ENCODE data around the gene GRHL3.

GRHL3 gene

GRCh38 chr1:24293392-24294227 is 25.5 kb upstream of the GRHL3 start:
- no peak for DNase-seq (ENCODE audit: low read depth)

- no peak for DNase-seq (ENCODE audit: low read depth)
Observed at GRCh38 chr1:24294228-24294672, 24.9 kb upstream of the GRHL3 start.

DNA sequence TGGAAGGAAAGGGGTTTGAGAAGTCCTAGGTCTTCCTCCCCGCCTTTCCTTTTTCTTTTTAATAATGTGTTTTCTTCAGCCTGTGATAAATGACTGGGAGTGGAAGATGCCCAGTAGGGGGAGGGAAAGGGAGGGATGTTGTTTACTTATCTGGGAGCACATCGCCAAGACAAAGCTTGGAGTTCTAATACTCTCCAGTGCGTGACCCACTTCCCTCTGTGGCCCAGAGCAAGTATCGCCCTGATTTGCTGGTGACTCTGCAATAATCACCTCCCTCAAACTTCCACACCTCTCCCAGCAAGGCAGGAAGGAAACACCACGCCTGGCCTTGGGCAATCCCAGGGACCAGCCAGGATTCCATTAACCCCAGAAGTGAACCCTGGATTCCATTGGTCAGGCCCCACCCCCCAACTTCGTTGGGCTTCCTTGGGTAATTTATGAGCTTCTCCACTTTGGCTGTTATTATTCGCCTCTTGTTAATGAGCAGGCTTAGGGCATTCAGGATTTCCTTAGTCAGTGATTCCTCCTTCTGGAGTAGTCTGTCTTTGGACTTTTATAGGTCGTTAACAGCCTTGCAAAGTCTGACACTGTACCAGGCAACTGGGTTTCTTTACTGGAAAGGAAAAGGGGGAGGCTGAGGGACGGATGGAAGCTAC is 24.3 kb upstream of the GRHL3 start:
- no peak for DNase-seq (ENCODE audit: low read depth)

GRCh38 chr1:24295535-24295934 is 23.6 kb upstream of the GRHL3 start:
- DNase-seq (ENCODE audit: low read depth), result no peak

DNA sequence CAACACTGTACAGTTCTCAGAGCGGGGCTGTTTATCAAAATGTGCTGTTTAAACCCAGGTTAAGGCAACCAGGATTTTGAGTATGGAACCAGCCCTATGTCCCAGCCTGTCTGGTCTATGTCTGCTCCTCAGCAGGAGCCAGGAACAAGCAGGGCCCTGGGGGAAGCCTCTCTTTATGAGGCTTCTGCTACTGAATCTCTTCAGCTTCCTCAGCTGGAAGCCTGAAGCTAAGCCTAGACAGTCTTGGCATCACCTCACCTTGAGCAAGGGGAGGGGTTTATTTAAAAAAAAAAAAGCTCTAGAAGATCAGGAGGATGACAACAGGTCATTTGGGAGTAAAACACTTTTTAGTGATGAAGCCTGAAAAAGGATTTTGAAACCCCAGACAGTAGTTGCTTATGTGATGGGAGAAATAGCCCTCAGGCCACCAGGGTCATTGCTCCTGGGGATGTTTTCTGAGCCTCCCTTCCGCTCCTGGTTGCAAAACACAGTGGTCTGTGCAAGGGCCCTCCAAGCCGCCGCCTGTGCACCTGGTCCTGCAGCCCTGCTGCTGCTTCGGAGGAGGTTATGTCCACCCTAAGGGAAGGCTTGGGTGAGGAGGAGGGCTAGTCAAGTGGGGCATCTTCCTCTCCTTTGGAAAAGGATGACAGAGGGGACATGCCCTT is 21.8 kb upstream of the GRHL3 start:
- no peak for DNase-seq (ENCODE audit: low read depth)

- DNase-seq (ENCODE audit: low read depth), result no peak
Observed at GRCh38 chr1:24297852-24298232, 21.3 kb upstream of the GRHL3 start.

GRCh38 chr1:24298606-24299005 is 20.6 kb upstream of the GRHL3 start:
- no peak for DNase-seq (ENCODE audit: low read depth)

- no peak for DNase-seq (ENCODE audit: low read depth)
Observed at GRCh38 chr1:24299901-24300300, 19.3 kb upstream of the GRHL3 start.

GRCh38 chr1:24300971-24301784 is 18.0 kb upstream of the GRHL3 start:
- DNase-seq (ENCODE audit: low read depth), result no peak

GRCh38 chr1:24301785-24302175 is 17.4 kb upstream of the GRHL3 start:
- DNase-seq (ENCODE audit: low read depth), result no peak

- no peak for DNase-seq (ENCODE audit: low read depth)
Observed at GRCh38 chr1:24302209-24302611, 16.9 kb upstream of the GRHL3 start.

DNA sequence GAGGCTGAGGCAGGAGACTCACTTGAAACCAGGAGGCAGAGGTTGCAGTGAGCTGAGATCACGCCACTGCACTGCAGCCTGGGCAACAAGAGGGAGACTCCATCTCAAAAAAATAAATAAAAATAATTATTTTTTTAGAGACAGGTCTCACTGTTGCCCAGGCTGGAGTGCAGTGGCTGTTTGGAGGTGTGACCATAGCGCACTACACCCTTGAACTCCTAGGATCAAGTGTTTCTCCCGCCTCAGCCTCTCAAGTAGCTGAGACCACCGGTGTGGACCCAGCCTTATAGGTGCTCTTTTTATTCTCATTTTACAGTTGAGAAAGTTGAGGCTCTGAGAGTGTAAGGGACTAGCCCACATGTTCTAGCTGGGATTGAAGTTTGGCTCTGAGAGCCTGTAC is 15.6 kb upstream of the GRHL3 start:
- no peak for DNase-seq (ENCODE audit: low read depth)

DNA sequence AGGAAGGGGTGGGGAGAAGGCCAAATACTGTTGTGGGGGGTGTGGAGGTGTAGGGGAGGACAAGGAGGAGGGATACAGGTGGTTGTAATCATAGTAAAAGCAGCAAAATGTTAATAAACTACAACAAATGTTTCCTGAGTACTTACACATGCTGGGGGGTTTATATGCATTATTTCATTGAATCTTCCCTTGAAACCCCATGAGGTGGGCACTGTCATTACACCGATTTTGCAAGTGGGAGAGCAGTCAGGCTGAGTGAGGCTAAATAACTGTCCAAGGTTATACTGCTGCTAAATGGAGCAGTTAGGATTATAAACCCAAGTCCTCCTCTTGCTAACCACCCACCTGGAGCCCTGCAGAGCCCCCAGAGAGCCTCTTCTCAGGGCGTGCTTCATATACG is 14.4 kb upstream of the GRHL3 start:
- no peak for DNase-seq (ENCODE audit: low read depth)

GRCh38 chr1:24308365-24309015 is 10.7 kb upstream of the GRHL3 start:
- DNase-seq (ENCODE audit: low read depth), result no peak

- DNase-seq (ENCODE audit: low read depth), result no peak
Observed at GRCh38 chr1:24309762-24310485, 9.2 kb upstream of the GRHL3 start.

DNA sequence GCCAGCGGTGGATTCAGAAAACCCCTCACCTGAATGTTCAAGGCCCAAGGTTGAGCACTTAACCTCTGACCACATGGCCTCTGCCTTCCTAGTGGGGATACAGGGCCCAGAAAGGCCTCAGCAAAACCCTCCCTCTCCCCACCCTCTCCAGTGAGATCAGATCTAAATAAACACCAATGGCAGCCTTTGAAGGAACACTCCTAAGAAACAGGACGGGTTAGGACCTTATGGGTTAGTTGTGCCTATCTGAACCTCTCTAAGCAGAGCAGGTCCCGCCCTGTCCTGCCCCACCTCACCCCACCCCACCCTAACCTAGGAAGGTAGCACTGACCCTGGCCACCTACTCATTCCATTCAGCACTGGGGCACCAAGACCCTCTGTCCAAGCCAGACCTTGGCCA is 7.9 kb upstream of the GRHL3 start:
- DNase-seq (ENCODE audit: low read depth), result no peak

GRCh38 chr1:24311741-24312140 is 7.4 kb upstream of the GRHL3 start:
- DNase-seq (ENCODE audit: low read depth), result no peak

DNA sequence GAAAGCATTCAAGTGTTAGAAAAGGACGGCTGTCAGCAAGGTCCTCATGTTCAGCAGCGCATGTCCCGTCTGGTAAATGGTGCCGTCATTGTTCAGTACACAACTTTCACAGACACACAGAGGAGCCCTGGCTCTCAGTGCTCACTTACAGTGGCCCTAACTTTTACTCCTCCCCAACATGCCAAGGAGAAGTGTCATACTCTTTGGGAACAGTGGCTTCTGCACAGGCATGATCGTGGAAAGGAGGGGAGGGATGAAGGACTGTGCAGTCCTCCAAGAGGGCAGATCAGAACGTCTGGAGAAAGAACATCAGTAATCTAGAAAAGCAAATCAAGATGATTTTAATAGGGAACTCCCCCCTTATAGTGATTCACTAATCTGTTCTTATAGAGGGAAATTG is 3.8 kb upstream of the GRHL3 start:
- no peak for DNase-seq (ENCODE audit: low read depth)

DNA sequence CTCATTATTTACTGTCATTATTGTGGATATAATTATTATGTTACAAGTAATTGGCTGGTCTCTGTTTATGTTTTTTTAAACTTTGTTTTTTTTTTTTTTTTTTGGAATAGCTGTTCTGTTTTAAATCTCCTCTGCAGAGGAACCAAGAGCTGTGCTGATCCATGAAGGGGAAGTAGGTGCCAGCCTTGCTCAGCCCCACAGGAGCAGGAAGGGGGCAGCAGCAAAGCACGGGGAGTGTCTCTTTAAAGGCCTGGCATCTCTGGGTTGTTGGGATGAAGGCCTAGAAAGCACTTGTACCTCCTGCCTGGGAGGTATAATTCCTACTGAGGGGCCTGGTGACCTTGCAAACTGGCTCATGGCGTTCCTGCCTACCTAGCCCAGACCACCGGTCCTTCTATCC is 2.5 kb upstream of the GRHL3 start:
- DNase-seq (ENCODE audit: low read depth), result no peak

- DNase-seq (ENCODE audit: low read depth), result no peak
Observed at GRCh38 chr1:24317081-24317480, 2.1 kb upstream of the GRHL3 start.

DNA sequence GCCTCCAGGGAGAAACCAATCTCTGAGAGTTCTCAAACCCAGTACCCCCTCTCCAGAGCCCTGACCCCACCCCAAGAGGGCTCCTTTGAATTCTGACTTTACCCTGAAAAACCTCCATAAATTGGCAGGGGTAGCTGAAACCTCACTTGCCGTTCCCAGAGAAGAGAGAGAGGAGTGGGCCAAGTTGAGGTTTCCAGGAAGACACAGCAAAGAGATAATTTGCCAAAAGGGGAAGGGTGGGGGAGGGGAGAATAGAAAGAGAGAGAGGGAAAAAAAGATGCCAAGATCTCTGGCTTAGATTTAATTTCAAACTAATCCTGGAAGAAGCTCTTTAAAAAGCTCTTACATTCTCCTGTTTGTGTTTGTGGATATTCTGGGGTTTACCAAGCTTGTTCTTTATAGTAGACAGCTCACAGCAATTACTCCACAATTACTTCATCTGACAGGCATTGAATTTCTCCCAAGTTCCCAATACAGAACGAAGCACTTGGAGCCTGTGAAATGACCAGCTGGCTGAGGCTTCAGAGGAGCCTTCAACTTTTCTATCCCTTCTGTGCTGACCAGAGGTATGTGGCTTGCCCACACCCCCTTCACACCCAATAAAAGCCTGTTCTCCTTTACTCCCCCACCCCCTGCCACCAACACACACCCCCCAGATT is 1.1 kb upstream of the GRHL3 start:
- DNase-seq (ENCODE audit: low read depth), result no peak
